Transverse colon (tissue), 4 donors: ENCODE data around the gene SCML1. TPM values are rescaled to one million over a fixed set of nuclear protein-coding genes. Genes with fewer than 3 reads are reported as not detected.

ENCODE experiments used
- DNase-seq: peaks from one replicate; pipeline ENCODE4 v3.0.0-alpha.2; 2019
- H3K27ac ChIP-seq, 4 donors: fragments of 200-600 bp; sonication (generic); 2 replicates each; pipeline ENCODE4 v1.5.1; 2016 to 2018; ENCODE audit warnings: inconsistent platforms in 4 of 4
- H3K27me3 ChIP-seq: fragments of 200-600 bp; sonication (generic); 2 replicates; pipeline ENCODE4 v1.5.1; 2017; ENCODE audit warnings: inconsistent platforms
- H3K36me3 ChIP-seq, 4 donors: fragments of 200-600 bp; sonication (generic); 2 replicates each; pipeline ENCODE4 v1.5.1; 2017 to 2019; ENCODE audit warnings: inconsistent platforms in 4 of 4
- H3K4me1 ChIP-seq, 4 donors: fragments of 200-600 bp; sonication (generic); 2 replicates each; pipeline ENCODE4 v1.5.1; 2017 to 2020; ENCODE audit warnings: inconsistent platforms in 4 of 4
- H3K4me3 ChIP-seq, 4 donors: fragments of 200-600 bp; sonication (generic); 1 replicate in 1 of 4; 2 replicates in 3 of 4; pipeline versions ENCODE4 v1.5.1 to v1.6.1; 2017 to 2019; ENCODE audit warnings: inconsistent platforms in 4 of 4
- H3K9me3 ChIP-seq, 2 donors: fragments of 200-600 bp; sonication (generic); 2 replicates each; pipeline ENCODE4 v1.5.1; 2017 to 2019; ENCODE audit warnings: inconsistent platforms in 2 of 2
- CTCF ChIP-seq, 5 experiments: fragments of 200-600 bp in 3 of 5; fragments of 450-650 bp in 2 of 5; sonication (generic) in 3 of 5; IDR thresholded peaks; 1 replicate in 2 of 5; 2 replicates in 3 of 5; pipeline ENCODE4 v1.5.1; 2016 to 2017; ENCODE audit warnings: antibody characterized with exemption in 5 of 5, inconsistent platforms in 3 of 5, mild to moderate bottlenecking in 2 of 5, moderate library complexity in 1 of 5
- EP300 ChIP-seq: sonication (generic); formaldehyde crosslinking; IDR thresholded peaks from one replicate; pipeline ENCODE4 v1.6.1; 2017; ENCODE audit warnings: antibody characterized with exemption, low read depth
- POLR2A ChIP-seq: fragments of 450-650 bp; IDR thresholded peaks from one replicate; pipeline ENCODE4 v1.6.1; 2016; ENCODE audit warnings: antibody characterized with exemption, mild to moderate bottlenecking, moderate library complexity
- POLR2AphosphoS5 ChIP-seq, 3 donors: sonication (generic); formaldehyde crosslinking; IDR thresholded peaks; one replicate each; pipeline ENCODE4 v1.6.1; 2016; ENCODE audit warnings: antibody characterized with exemption in 3 of 3
- WGBS, 2 donors: methylation state at CpG; one replicate each; pipeline ENCODE4 v1.1.5; 2018; ENCODE audit warnings: low coverage in 1 of 2; 5-methylcytosine and 5-hydroxymethylcytosine counted together
- in situ Hi-C, 4 donors: fragments of 200-750 bp; cut with MboI; loops; one replicate each; pipeline versions ENCODE4 v1.15.0 to v1.15.1; 2017; ENCODE audit warnings: low sequenced_read_pairs in 3 of 4, low pct_ligation_motif_present in 1 of 4, low pct_unique_long_range_greater_than_20kb in 1 of 4
- intact Hi-C: fragments of 100-400 bp; cut with DNase I; formaldehyde crosslinking; loops from one replicate; pipeline ENCODE4 v1.15.1; 2023; ENCODE audit warnings: low total_unique reads
- total RNA-seq, 4 donors: library from RNA; depleted of rRNA; stranded (reverse); fragments of >200 nt; gene quantifications; one replicate each; pipeline ENCODE4 v1.1.0, GENCODE V29; 2016

SCML1 gene
- total RNA-seq: 10 to 100 TPM in 3 of 4 donors, 1 to 10 TPM in 1; 9.7 to 21.1 (median 13.8) TPM

GRCh38 chrX:17736856-17737709, at the start of gene SCML1:
SCML1 (plus strand) TSS chrX:17737493; CDS start chrX:17744187, 6,694 bp downstream.
- H3K27me3 ChIP-seq: no peaks in the 10 kb centered on the region
- no peaks in the 10 kb centered on the region for H3K36me3 ChIP-seq
- WGBS, 2 donors: 47% methylated on average over 56 of the region's 67 CpGs; no CpG with 5 or more reads in 1 of the 2 donors
- in situ Hi-C loops (loop anchor here in 1 of 4 donors (25.0 kb wide), 1 partner anchor 1600 kb away; the partner anchor contains the start of gene PDHA1), intact Hi-C loops (no loop called here)
- DNase-seq: peak; percentile 97
- TF ChIP-seq POLR2AphosphoS5 (IDR thresholded peaks at IDR 0.05) (peak; percentile 74 to 87 (median 79)), POLR2A (peak; percentile 69), EP300 (no peak)
- H3K9me3 ChIP-seq: no peaks in the 10 kb centered on the region
- H3K27ac ChIP-seq: peak within 1 kb of the TSS; percentile 91 to 96 (median 93)
- H3K4me3 ChIP-seq: peak within 1 kb of the TSS; percentile 42 to 68 (median 54)
- H3K4me1 ChIP-seq: peaks cover 0 to 4% (median 3%) of the 10 kb centered on the region in 4 donors

- Histone ChIP-seq H3K9me3 (no peaks in the 10 kb centered on the region), H3K27me3 (no peaks in the 10 kb centered on the region), H3K4me1 (peaks cover 0 to 3% (median 0%) of the 10 kb centered on the region in 4 donors), H3K4me3 (no peak overlapping the region), H3K27ac (no peak overlapping the region), H3K36me3 (no peaks in the 10 kb centered on the region)
- DNase-seq: no peak
- TF ChIP-seq POLR2A (no peak), EP300 (no peak), CTCF (IDR thresholded peaks at IDR 0.05) (no peak), POLR2AphosphoS5 (IDR thresholded peaks at IDR 0.05) (no peak)
- in situ Hi-C loops: loop anchor here (5.0 to 25.0 kb wide), 3 partner anchors 440 to 450 kb away; no protein-coding TSS in a partner anchor
- WGBS, 2 donors: 95% methylated on average over 14 of the region's 14 CpGs; no CpG with 5 or more reads in 1 of the 2 donors
- intact Hi-C loops: loop anchor here (10.0 kb wide), 1 partner anchor 313 kb away; the partner anchor contains the start of gene NHS
These were observed 49.6 kb upstream of the SCML1 start for GRCh38 chrX:17687648-17688047.

- H3K4me1 ChIP-seq: peaks cover 0 to 3% (median 0%) of the 10 kb centered on the region in 4 donors
- no peaks in the 10 kb centered on the region for H3K9me3 ChIP-seq
- 37% methylated on average over 4 of the region's 4 CpGs; no CpG with 5 or more reads in 1 of the 2 donors for WGBS, 2 donors
- intact Hi-C loops: loop anchor here (5.0 to 10.0 kb wide), 2 partner anchors 315 to 448 kb away; partner anchors contain the start of gene NHS
- no peaks in the 10 kb centered on the region for H3K36me3 ChIP-seq
- H3K27me3 ChIP-seq: no peaks in the 10 kb centered on the region
- peak; percentile 41 for DNase-seq
- H3K27ac ChIP-seq: peak overlapping the region in 1 of 4 donors; percentile 37
- TF ChIP-seq POLR2A: no peak
- no peak for TF ChIP-seq POLR2AphosphoS5 (IDR thresholded peaks at IDR 0.05)
- peak; percentile 52 to 65 (median 62) for TF ChIP-seq CTCF (IDR thresholded peaks at IDR 0.05)
- in situ Hi-C loops: loop anchor here (5.0 to 25.0 kb wide), 3 partner anchors 443 to 453 kb away; no protein-coding TSS in a partner anchor
- no peak overlapping the region for H3K4me3 ChIP-seq
These were observed 47.3 kb upstream of the SCML1 start for GRCh38 chrX:17689971-17690409.

- no peaks in the 10 kb centered on the region for H3K27me3 ChIP-seq
- no peaks in the 10 kb centered on the region for H3K36me3 ChIP-seq
- no peak overlapping the region for H3K4me3 ChIP-seq
- peaks cover 0 to 3% (median 0%) of the 10 kb centered on the region in 4 donors for H3K4me1 ChIP-seq
- DNase-seq: no peak
- intact Hi-C loops (loop anchor here (5.0 kb wide), 1 partner anchor 451 kb away; no protein-coding TSS in a partner anchor), in situ Hi-C loops (loop anchor here in 1 of 4 donors (25.0 kb wide), 1 partner anchor 456 kb away; no protein-coding TSS in a partner anchor)
- WGBS, 2 donors: 76% methylated on average over 5 of the region's 5 CpGs; no CpG with 5 or more reads in 1 of the 2 donors
- no peaks in the 10 kb centered on the region for H3K9me3 ChIP-seq
- H3K27ac ChIP-seq: no peak overlapping the region
- TF ChIP-seq POLR2AphosphoS5 (IDR thresholded peaks at IDR 0.05) (no peak), CTCF (IDR thresholded peaks at IDR 0.05) (no peak), EP300 (no peak), POLR2A (no peak)
These were observed 44.5 kb upstream of the SCML1 start for GRCh38 chrX:17692709-17693346.
